Skin of body (tissue), 2 donors: ENCODE measurements around the gene NR0B2. TPM values are rescaled to one million over a fixed set of nuclear protein-coding genes. Genes with fewer than 3 reads are reported as not detected.

Source experiments
- DNase-seq: peaks from one replicate; lab custom pipeline; 2025; lab: John Stamatoyannopoulos, UW
- total RNA-seq: library from RNA; depleted of rRNA; stranded (reverse); fragments of >200 nt; gene quantifications from one replicate; pipeline ENCODE4 v1.2.3, GENCODE V29; 2014

NR0B2 gene
- total RNA-seq, 1 donor from 2014 or later, result not detected

DNA sequence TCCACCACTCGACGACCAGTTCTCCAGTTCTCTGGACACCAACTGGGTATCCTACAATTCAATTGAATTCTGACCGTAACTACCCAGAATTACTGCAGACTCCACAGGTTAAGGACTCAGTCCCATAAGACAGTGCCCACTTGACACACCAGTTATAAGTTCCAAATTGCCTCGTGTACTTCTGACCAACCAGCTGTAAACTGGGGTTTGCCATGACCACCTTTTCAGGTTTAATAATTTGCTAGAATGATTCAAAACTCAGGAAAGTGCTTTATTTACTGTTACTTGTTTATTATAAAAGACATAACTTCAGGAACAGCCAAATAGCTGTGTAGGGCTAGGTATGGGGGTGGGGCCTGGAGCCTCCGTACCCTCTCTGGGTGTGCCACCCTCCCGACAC is 23.0 kb upstream of the NR0B2 start:
- DNase-seq, result no peak

DNA sequence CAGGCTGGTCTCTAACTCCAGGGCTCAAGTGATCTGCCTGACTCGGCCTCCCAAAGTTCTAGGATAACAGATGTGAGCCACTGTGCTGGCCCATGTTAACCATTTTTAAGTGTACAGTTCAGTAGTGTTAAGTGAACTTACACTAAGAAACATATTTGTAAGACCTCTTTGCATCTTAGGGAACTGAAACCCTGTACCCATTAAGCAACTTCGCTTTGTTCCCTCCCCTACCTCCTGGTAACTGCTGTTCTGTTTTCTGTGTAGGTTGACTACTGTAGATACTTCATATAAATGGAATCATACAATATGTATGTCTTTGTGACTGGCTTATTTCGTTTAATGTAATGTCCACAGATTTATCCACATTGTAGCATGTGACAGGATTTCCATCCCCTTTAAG is 18.8 kb upstream of the NR0B2 start:
- no peak for DNase-seq

DNA sequence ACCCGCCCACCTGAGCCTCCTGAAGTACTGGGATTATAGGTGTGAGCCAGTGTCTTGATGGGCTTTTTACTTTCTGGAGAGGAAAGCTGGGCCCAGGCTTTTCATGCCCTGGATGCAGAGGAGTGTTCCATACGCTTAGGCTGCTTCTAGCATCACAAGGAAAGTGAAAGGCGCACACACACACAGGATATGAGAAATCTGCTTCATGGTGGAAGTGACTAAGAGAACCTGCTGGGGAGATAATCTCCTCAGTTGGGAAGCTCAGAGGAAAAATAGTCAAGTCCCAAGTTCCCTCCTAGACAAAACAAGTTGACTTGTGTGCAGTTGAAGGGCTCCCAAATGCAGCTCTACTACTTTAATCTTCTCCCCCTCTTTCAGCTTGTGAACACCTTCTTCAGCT is 9.9 kb upstream of the NR0B2 start:
- no peak for DNase-seq

GRCh38 chr1:26922901-26923300 is 9.1 kb upstream of the NR0B2 start:
- DNase-seq, result no peak

DNA sequence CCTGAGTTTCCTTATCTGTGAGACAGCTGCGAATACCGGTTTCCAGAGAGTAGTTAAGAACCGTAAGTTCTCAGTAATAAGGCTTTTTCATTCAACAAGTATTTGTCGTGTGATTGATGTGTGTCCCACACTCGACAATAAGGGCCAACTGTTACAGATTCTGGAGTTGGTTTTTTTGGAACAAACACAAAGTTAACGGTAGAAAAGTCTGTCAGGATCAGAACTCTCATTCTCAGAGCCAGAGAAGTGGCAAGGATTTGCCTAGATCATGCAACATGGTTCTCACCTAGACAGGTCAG is 8.6 kb upstream of the NR0B2 start:
- no peak for DNase-seq

- DNase-seq, result peak; percentile 96
Observed at GRCh38 chr1:26921540-26922430, 8.0 kb upstream of the NR0B2 start, which contains the start of gene NUDC. TSS of gene NUDC (plus strand) at chr1:26921743. CDS start at chr1:26921849, 106 bp downstream.

GRCh38 chr1:26921126-26921539 is 7.4 kb upstream of the NR0B2 start:
- DNase-seq, result no peak

- no peak for DNase-seq
Observed at GRCh38 chr1:26915204-26915842, 1.5 kb upstream of the NR0B2 start.

DNA sequence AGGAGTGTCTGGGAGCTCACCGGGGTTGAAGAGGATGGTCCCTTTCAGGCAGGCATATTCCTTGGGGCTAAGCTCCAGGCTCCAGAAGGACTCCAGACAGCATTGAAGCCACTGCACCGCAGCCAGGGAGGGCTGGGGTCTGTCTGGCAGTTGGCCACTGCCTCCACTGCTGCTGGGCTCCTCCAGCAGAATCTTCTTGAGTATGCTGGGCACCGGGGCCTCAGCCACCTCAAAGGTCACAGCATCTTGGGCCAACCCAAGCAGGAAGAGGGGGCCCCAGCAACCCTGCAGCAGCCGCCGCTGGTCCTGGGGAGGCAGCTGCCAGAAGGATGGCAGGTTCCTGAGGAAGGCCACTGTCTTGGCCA is 404 bp downstream of the NR0B2 start:
- no peak for DNase-seq

DNA sequence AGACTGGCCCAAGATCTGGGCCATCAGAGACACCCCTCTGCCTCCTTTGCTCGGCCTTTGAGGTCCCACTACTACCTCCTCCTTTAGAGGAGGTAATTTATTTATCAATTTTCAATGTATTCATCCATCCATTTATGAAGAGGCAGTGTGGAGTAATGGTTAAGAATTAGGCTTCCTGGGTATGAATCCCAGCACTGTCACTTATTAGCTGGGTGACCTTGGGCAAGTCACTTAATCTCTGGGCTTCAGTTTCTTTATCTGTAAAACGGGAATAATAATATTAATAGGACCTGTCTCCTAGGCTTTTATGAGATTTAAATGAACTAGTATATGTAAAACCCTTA is 1.7 kb downstream of the NR0B2 start:
- no peak for DNase-seq

GRCh38 chr1:26911399-26912146 is 2.2 kb downstream of the NR0B2 start:
- DNase-seq, result no peak

DNA sequence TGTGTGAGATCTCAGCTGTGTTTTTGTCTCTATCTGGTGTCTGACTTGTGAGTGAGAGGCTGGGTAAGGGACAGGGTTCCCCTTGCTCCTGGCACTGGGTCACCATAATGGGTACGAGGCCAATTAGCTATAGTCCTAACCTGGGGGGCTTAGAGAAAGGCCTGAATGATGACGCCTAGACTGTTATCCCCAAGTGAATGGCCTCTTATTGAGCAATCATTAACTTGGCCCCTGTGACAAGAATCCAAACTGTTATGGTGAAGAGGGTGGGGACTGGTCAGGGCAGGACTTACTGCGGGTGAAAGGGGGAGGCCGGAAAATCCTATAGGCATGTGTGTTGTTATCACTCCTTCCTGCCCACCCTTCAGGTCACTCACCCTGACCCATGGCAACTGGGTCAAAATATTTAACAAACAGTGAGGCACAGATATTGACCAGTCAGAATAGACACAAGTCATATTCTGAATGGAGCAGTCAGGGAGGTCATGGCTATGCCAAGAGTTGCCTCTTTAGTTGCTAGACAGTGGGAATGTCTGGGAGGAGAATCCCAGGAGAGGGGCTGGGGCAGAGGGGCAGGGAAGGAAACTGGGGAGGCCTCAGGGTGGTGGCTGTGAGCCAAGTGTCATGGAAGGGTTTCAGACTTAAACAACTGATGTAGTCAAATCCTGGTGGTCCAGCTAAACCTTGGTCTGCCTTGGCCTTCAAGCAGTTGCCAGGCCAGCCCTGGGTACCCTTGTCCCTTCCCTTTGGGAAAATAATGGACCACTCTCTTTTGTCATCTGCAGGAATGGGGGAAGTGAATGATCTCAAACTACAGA is 3.2 kb downstream of the NR0B2 start:
- no peak for DNase-seq

DNA sequence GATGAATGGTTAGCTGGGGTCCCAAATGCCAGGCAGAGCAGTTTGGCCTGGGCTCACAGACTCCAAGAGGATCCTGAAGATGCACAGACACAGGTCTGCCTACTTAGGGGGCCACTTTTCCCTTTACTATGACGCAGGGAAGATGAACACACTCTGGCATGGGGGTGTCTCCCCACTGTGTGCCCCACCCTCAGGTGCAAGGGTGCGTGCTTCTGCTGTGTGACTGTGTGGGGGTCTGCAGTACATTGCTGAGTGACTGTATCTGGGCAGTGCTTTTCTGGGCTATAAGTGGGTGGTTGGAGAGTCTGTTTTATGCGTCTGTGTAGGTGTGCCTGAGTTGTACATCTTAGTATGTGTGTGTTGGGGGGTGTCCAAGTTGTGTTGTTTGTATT is 3.8 kb downstream of the NR0B2 start:
- no peak for DNase-seq

DNA sequence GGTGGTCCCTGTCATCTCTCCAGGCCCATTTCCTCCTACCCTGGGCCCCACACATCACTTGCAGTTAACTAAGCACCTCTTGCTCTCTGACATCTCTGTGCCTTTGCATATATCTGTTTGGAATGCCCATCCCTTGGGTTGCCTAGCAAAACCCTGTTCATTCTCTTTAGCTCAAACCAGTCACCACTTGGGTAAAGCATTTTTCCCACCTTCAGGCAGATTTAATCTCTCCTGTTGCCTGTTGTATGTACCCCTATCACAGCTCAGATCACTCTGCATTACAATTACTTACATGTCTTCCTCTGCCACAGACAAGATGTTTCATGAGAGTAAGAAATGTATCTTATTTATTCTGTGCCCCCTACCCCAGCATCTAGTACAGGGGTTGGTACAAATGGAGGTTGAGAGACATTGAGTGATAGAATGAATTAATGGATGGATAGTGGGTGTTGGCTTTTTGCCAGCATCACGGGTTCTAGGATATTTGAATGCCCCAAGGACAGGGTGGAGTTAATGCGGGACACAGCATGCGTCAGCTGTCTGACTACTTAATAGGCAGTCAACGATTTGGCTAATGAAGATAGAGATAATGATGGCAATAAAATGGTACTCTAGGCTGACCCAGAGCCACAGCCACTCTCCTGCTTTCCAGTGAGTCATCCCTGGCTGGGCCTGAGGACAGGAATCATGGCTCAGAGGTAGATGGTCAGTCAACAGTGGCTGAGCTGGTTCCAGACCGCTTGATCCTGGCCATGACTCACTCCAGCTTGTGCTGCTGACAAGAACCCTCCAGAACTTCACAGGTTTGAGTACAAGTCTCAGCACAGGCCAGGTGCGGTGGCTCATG is 6.5 kb downstream of the NR0B2 start:
- DNase-seq, result no peak

GRCh38 chr1:26900815-26901511 is 12.8 kb downstream of the NR0B2 start:
- DNase-seq, result no peak

- peak; percentile 90 for DNase-seq
Observed at GRCh38 chr1:26900001-26900814, 13.6 kb downstream of the NR0B2 start, which contains the start of gene GPATCH3. TSS of gene GPATCH3 (minus strand) at chr1:26900467. CDS start at chr1:26900442, 25 bp downstream.

GRCh38 chr1:26897351-26897750 is 16.4 kb downstream of the NR0B2 start:
- no peak for DNase-seq

GRCh38 chr1:26894263-26894662 is 19.5 kb downstream of the NR0B2 start:
- no peak for DNase-seq

- no peak for DNase-seq
Observed at GRCh38 chr1:26890467-26890796, 23.3 kb downstream of the NR0B2 start.
